Measurements from ENCODE around the gene TNFRSF12A.
A peak's percentile ranks its signal among the peaks of the same experiment; 100 is the strongest.

The TNFRSF12A gene

GRCh38 chr16:3020247-3020603 lies at the start of gene TNFRSF12A:
TSS of gene TNFRSF12A (plus strand) at chr16:3020368. CDS start at chr16:3020398, 30 bp downstream.
- in situ Hi-C loops (cut with HindIII; ENCODE audit: low sequenced_read_pairs): no loop called here
- TF ChIP-seq CTCF (IDR thresholded peaks at IDR 0.05; ENCODE audit: low read depth, low read length): no peak
- peak within 1 kb of the TSS; percentile 80 for H3K4me3 ChIP-seq (ENCODE audit: low read depth, low read length)
- peak; percentile 80 for DNase-seq (ENCODE audit: low read depth, low spot score)

- TF ChIP-seq CTCF (IDR thresholded peaks at IDR 0.05; ENCODE audit: low read depth, low read length): no peak
- in situ Hi-C loops (cut with HindIII; ENCODE audit: low sequenced_read_pairs): no loop called here
- no peak overlapping the region for H3K4me3 ChIP-seq (ENCODE audit: low read depth, low read length)
- no peak for DNase-seq (ENCODE audit: low read depth, low spot score)
Observed at GRCh38 chr16:2970563-2970962, 49.6 kb upstream of the TNFRSF12A start.

- DNase-seq (ENCODE audit: low read depth, low spot score): no peak
- in situ Hi-C loops (cut with HindIII; ENCODE audit: low sequenced_read_pairs): no loop called here
- no peak for TF ChIP-seq CTCF (IDR thresholded peaks at IDR 0.05; ENCODE audit: low read depth, low read length)
- H3K4me3 ChIP-seq (ENCODE audit: low read depth, low read length): no peak overlapping the region
Observed at GRCh38 chr16:2971134-2971984, 48.8 kb upstream of the TNFRSF12A start.

- no peak for TF ChIP-seq CTCF (IDR thresholded peaks at IDR 0.05; ENCODE audit: low read depth, low read length)
- H3K4me3 ChIP-seq (ENCODE audit: low read depth, low read length): no peak overlapping the region
- DNase-seq (ENCODE audit: low read depth, low spot score): no peak
- in situ Hi-C loops (cut with HindIII; ENCODE audit: low sequenced_read_pairs): no loop called here
Observed at GRCh38 chr16:2971985-2972784, 48.0 kb upstream of the TNFRSF12A start.

DNA sequence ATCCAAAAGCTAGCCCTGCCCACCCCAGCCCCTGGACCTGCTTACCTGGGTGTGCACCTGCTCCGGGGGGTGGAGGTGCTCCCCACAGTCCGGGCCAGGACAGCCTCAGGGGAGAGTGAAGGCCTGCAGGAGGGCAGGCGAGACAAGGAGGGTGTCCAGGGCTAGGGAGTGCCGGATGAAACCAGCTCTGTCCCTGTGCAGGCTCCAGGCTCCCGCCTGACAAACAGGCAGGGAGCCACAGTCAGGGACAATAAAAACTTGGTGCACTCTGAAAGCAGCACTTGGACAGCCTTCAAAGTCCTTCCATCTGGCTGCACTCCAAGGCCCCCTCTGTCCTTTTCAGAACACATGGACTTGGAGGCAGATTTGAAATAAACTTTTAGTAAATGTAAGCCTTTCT lies 47.1 kb upstream of the TNFRSF12A start:
- in situ Hi-C loops (cut with HindIII; ENCODE audit: low sequenced_read_pairs): no loop called here
- no peak overlapping the region for H3K4me3 ChIP-seq (ENCODE audit: low read depth, low read length)
- no peak for TF ChIP-seq CTCF (IDR thresholded peaks at IDR 0.05; ENCODE audit: low read depth, low read length)
- no peak for DNase-seq (ENCODE audit: low read depth, low spot score)

DNA sequence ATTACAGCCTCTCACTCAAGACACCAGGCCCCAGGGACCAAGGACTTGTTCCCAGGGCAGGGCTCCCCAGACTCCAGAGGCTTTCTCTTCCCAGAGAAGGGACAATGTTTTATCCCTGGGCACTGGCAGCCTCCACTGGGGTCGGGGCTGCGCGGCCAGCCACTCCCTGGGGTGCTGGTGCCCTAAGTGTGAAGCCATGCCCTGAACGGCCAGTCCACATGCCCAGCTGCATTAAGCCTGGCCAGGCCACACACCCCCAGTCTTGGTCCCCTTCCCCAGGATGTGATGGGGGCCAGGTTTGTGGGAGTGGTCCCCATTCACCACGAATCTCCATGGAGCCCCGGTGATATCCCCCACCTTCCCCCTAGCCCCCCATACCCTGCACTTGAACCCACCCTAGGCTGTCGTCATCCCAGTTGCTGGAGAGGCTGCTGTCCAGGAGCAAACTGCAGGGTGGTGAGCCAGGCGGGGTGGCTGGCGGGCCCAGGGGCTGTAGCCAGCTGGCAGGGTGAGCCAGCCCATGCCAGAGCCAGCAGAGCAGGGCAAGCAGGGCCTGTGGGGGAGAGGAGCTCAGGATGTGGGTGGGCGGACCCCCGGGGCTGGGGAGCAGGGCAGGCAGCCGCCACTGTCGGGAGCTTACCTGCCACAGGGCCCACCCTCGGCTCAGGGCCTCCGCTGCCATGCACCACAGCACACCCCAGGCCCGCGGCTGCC lies 46.4 kb upstream of the TNFRSF12A start:
- no peak overlapping the region for H3K4me3 ChIP-seq (ENCODE audit: low read depth, low read length)
- no peak for TF ChIP-seq CTCF (IDR thresholded peaks at IDR 0.05; ENCODE audit: low read depth, low read length)
- no peak for DNase-seq (ENCODE audit: low read depth, low spot score)
- in situ Hi-C loops (cut with HindIII; ENCODE audit: low sequenced_read_pairs): no loop called here
